Activated CD4-positive, alpha-beta T cell treated with anti-CD3 and anti-CD28 coated beads for 36 hours (primary cell): Measurements from ENCODE around the gene DVL1. TPM values are rescaled to one million over a fixed set of nuclear protein-coding genes. Genes with fewer than 3 reads are reported as not detected.

ENCODE experiments used
- ATAC-seq: fragments of 200-7000 bp; cut with Tn5 transposase; one replicate; pipeline ENCODE4 v1.10.0; 2021; ENCODE audit warnings: mild to moderate bottlenecking, moderate library complexity
- CTCF ChIA-PET: fragments of 350-600 bp; sonication (Branson Sonifier 250); formaldehyde crosslinking; loops from one replicate; lab custom pipeline; 2021; ENCODE audit warnings: antibody characterized with exemption; lab: Charles Lee
- POLR2A ChIA-PET: fragments of 350-600 bp; sonication (Branson Sonifier 250); formaldehyde crosslinking; loops from one replicate; lab custom pipeline; 2021; ENCODE audit warnings: antibody characterized with exemption, inconsistent platforms; lab: Charles Lee
- DNase-seq: peaks from one replicate; pipeline ENCODE4 v3.0.0-alpha.2; 2020
- H3K27ac Mint-ChIP-seq: one replicate; pipeline ENCODE4 v1.8.0; 2021; ENCODE audit warnings: mixed read lengths
- H3K27me3 Mint-ChIP-seq: one replicate; pipeline ENCODE4 v1.8.0; 2021; ENCODE audit warnings: mixed read lengths
- H3K36me3 Mint-ChIP-seq: one replicate; pipeline ENCODE4 v1.8.0; 2021; ENCODE audit warnings: low read depth, mixed read lengths
- H3K4me1 Mint-ChIP-seq: one replicate; pipeline ENCODE4 v1.8.0; 2021; ENCODE audit warnings: mixed read lengths
- H3K4me3 Mint-ChIP-seq: one replicate; pipeline ENCODE4 v1.8.0; 2021; ENCODE audit warnings: mild to moderate bottlenecking, moderate library complexity, mixed read lengths
- H3K9me3 Mint-ChIP-seq: one replicate; pipeline ENCODE4 v1.8.0; 2021; ENCODE audit warnings: low read depth, mixed read lengths
- intact Hi-C, 2 experiments: fragments of 100-400 bp; cut with DNase I in 1 of 2; cut with micrococcal nuclease in 1 of 2; formaldehyde crosslinking; loops; one replicate each; pipeline versions ENCODE4 v1.14.2 to v1.15.1; 2022 to 2024; cut with DNase I, micrococcal nuclease
- total RNA-seq, 2 experiments: library from RNA; stranded (reverse); gene quantifications; one replicate each; pipeline ENCODE4 v1.2.3, GENCODE V29; 2021

DVL1 gene
- total RNA-seq, 2 experiments from 2014 or later = 35.3 to 35.5 TPM

DNA sequence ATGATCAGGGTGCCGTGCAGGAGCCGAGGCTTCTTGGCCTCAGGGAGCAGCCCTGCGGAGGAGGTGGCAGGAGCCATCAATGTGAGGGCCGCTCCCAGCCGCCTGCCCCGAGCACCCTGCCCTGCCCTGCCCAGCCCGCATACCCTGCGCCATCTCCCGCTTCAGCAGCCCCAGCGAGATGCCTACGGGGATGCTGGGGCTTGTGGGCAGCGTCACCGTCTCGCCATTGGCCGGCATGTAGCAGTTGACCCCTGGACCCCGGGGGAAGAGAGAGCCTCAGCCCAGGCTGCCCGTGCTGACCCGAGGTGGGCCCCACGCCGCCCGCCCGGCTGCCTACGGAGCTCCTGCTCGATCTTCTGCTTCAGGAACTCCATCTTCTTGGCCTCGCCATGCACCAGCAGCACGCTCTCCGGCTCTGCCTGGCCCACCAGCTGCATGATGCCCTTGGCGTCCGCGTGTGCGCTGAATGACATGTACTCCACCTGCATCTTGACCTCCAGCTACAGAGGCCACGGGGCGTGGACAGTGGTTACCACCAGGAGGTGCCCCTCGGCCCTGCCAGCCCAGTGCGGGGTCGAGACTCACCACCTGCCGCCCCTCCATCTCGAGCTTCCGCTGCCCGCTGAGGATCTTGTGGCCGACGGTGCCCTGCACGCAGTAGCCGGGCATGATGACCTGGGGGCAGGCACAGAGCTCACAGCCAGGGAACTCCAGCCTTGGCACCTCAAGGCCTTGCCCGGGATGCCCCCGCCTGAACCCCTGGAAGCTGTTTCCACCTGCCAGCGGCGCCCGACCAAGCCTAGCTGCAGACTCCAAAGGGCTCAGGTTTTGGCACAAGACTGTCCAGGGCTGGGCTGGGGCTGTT lies 36.5 kb downstream of the DVL1 start:
- Mint-ChIP-seq H3K27me3 (no peaks in the 10 kb centered on the region), H3K9me3 (no peaks in the 10 kb centered on the region), H3K27ac (no peak overlapping the region), H3K4me1 (peaks cover 2% of the 10 kb centered on the region), H3K36me3 (peaks cover 16% of the 10 kb centered on the region), H3K4me3 (no peak overlapping the region)
- intact Hi-C loops = no loop called here
- ChIA-PET CTCF (no interaction called here), POLR2A (no interaction called here)
- DNase-seq (no peak), ATAC-seq (no peak)

DNA sequence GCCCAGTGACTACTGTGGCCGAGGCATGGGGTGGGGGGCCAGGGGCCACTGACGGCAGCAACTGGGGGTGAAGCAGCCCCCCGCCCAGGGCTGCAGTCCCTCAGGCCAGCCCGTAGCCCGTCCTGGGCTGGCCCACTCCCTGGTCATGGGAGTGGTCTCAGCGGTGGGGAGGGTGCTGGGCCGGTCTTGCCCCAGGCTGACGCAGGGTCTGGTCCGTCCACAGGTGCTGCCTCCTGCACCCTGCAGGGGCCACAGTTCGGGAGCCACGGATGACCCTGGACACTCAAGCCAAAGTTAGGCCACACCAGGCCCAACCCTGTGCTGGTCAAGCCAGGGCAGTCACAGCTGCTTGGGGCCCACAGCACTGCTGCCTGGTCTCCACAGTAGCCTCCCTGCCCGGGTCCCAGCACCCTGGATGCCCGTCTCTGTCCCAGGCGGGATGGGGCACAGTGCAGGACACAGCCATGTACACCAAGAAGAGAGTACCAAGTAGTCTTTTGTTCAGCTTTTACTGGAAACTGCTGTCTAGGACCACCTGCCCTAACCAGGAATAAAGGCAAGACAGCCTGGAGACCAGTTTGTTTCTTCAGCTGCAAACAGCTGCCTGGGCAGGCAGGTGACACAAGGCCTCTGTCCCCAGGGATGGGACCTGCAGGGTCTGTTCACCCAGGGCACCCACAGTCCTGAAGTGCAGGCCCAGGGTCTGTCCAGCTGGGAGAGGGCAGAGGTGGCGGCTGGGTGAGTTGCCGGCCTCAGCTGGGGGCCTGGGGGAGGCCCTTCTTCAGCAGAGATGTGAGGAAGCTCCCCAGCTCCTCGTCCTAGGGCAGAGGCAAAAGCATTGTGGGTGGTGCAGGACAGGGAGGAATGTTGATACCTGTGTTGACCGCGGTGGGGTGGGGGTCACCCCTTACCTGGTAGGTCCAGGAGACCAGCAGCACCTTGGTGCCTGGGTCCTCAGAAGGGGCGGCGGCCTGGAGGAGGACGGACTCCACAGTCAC lies 37.8 kb downstream of the DVL1 start:
- ChIA-PET POLR2A (no interaction called here), CTCF (interaction anchor here (0.5 to 0.9 kb wide), 2 partner anchors 63 to 88 kb away, joined by 3 to 4 read pairs; partner anchors contain the start of genes AURKAIP1 and CCNL2)
- no peak for DNase-seq
- H3K4me1 Mint-ChIP-seq = peaks cover 10% of the 10 kb centered on the region
- H3K27ac Mint-ChIP-seq = no peak overlapping the region
- H3K9me3 Mint-ChIP-seq = no peaks in the 10 kb centered on the region
- intact Hi-C loops = no loop called here
- peaks cover 11% of the 10 kb centered on the region for H3K36me3 Mint-ChIP-seq
- no peak overlapping the region for H3K4me3 Mint-ChIP-seq
- no peak for ATAC-seq
- H3K27me3 Mint-ChIP-seq = no peaks in the 10 kb centered on the region

DNA sequence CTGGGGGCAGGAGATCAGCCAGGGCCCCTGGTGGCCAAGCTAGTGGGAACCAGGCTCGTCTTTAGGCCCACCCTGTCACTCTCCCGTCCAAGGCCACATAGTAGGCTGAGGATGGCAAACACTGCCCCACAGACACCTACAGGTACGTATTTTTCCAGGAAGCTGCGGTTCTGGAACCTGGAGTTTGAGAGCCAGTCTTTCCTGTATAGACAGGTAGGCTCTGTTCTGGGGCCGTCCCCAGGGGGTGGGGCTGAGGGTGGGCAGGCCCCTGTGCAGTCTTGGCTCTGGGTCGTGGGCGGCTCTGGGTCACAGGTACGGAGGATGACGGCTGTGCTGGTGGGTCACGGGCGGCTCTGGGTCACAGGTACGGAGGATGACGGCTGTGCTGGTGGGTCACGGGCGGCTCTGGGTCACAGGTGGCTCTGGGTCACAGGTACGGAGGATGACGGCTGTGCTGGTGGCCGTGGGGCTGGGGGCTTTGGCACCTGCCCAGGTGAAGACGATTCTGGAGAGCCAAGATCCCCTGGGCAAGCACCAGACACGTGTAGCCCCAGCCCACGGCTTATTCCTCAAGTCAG lies 38.7 kb downstream of the DVL1 start:
- Mint-ChIP-seq H3K9me3 (no peaks in the 10 kb centered on the region), H3K27ac (no peak overlapping the region), H3K27me3 (no peaks in the 10 kb centered on the region), H3K4me1 (peaks cover 17% of the 10 kb centered on the region), H3K4me3 (no peak overlapping the region), H3K36me3 (peaks cover 8% of the 10 kb centered on the region)
- ChIA-PET POLR2A (no interaction called here), CTCF (interaction anchor here (0.7 kb wide), 2 partner anchors 73 to 526 kb away, joined by 3 read pairs; no protein-coding TSS in a partner anchor)
- no peak for DNase-seq
- ATAC-seq = no peak
- intact Hi-C loops = no loop called here

DNA sequence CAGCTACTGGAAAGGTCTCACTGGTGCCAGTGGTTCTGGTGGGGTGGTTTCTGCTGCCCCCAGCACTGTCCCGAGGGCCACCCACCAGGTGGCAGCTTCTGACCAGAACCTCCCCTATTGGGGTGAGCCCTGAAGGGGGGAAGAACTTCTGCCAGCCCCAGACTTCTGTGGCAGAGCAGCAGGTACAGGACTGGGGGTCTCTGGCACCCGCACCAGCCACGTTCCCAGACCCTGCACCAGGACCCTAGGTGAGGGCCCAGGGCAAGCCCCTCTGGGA lies 39.2 kb downstream of the DVL1 start:
- peaks cover 8% of the 10 kb centered on the region for H3K36me3 Mint-ChIP-seq
- ChIA-PET POLR2A (no interaction called here), CTCF (interaction anchor here (0.7 to 0.9 kb wide), 4 partner anchors 15 to 527 kb away, joined by 3 to 4 read pairs (median 4); no protein-coding TSS in a partner anchor)
- H3K27ac Mint-ChIP-seq = no peak overlapping the region
- H3K27me3 Mint-ChIP-seq = no peaks in the 10 kb centered on the region
- intact Hi-C loops = no loop called here
- H3K9me3 Mint-ChIP-seq = no peaks in the 10 kb centered on the region
- ATAC-seq = no peak
- DNase-seq = no peak
- H3K4me3 Mint-ChIP-seq = peak overlapping the region; percentile 76
- peaks cover 22% of the 10 kb centered on the region for H3K4me1 Mint-ChIP-seq

DNA sequence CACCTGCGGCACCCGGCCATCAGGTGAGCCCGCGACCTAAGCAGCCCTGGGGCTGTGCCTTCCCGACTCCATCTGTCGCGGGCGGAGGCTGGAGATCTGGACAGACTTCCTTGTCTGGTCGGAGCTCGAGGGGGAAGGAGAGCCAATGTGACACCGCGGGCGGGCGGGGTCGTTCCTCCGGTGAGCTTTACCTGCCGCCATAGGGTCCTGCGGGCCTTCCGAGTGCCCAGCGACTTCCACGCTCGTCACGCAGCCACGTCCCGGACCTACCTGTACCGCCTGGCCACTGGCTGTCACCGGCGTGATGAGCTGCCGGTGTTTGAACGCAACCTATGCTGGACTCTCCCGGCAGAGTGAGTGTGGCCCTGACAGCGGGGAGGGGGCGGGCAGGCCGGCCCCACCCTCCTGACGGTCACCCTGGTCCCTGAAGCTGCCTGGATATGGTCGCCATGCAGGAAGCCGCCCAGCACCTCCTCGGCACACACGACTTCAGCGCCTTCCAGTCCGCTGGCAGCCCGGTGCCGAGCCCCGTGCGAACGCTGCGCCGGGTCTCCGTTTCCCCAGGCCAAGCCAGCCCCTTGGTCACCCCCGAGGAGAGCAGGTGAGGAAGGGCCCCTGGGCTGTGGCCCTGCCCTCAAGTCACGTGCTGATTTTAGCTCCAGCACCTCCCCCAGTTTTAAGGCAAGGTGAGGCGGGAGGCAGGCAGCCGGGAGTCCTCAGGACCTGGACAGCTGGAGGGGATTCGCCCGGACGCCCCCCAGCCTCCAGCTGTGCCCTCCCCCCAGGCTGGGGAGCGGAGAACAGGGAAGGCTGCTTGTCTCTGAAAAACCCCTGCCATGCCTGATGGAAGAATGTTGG lies 39.7 kb downstream of the DVL1 start:
- ChIA-PET POLR2A (interaction anchor here (0.5 kb wide), 1 partner anchor 14 kb away, joined by 3 read pairs; no protein-coding TSS in a partner anchor), CTCF (interaction anchor here (0.6 to 0.9 kb wide), 5 partner anchors 16 to 527 kb away, joined by 3 to 4 read pairs (median 3); no protein-coding TSS in a partner anchor)
- peak overlapping the region; percentile 31 for H3K27ac Mint-ChIP-seq
- peak overlapping the region; percentile 76 for H3K4me3 Mint-ChIP-seq
- peaks cover 8% of the 10 kb centered on the region for H3K36me3 Mint-ChIP-seq
- no peaks in the 10 kb centered on the region for H3K27me3 Mint-ChIP-seq
- intact Hi-C loops = loop anchor here (2.0 to 10.0 kb wide), 4 partner anchors 37 to 1268 kb away; partner anchors contain the start of genes AURKAIP1 (in 1 of the 2) and UBE2J2 (in 1 of the 2)
- no peaks in the 10 kb centered on the region for H3K9me3 Mint-ChIP-seq
- H3K4me1 Mint-ChIP-seq = peaks cover 23% of the 10 kb centered on the region
- ATAC-seq (no peak), DNase-seq (peak; percentile 36)

DNA sequence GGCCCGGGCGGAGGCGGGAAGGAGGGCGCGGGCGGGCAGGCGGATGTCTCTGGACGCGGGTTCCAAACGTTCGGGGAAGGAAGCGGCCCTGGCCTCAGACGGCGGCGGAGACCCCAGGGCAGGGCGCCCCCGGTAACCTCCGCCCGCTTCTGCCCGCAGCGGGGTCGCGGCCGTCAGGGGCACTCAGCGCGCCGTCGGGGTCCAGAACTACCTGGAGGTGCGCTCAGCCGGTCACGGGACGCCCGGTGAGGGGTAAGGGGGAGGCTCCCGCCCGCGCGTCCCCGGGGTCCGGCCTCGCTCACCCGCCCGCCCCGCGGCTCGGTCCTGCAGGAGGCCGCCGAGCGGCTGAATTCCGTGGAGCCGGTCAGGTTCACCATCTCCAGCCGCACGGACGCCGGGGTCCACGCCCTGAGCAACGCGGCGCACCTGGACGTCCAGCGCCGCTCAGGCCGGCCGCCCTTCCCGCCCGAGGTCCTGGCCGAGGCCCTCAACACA lies 40.4 kb downstream of the DVL1 start:
- H3K36me3 Mint-ChIP-seq = peaks cover 7% of the 10 kb centered on the region
- H3K27ac Mint-ChIP-seq = peak overlapping the region; percentile 65
- H3K9me3 Mint-ChIP-seq = no peaks in the 10 kb centered on the region
- peak overlapping the region; percentile 76 for H3K4me3 Mint-ChIP-seq
- POLR2A ChIA-PET = interaction anchor here (0.5 kb wide), 1 partner anchor 15 kb away, joined by 3 read pairs; no protein-coding TSS in a partner anchor
- no peaks in the 10 kb centered on the region for H3K27me3 Mint-ChIP-seq
- peaks cover 23% of the 10 kb centered on the region for H3K4me1 Mint-ChIP-seq
- intact Hi-C loops = loop anchor here (1.0 to 10.0 kb wide), 22 partner anchors 15 to 1268 kb away; partner anchors contain the start of genes AURKAIP1 (in 2 of the 2), MRPL20 (in 2 of the 2), UBE2J2 (in 2 of the 2) and ATAD3A (in 1 of the 2)
- ATAC-seq = no peak
- CTCF ChIA-PET = no interaction called here
- peak; percentile 33 for DNase-seq

DNA sequence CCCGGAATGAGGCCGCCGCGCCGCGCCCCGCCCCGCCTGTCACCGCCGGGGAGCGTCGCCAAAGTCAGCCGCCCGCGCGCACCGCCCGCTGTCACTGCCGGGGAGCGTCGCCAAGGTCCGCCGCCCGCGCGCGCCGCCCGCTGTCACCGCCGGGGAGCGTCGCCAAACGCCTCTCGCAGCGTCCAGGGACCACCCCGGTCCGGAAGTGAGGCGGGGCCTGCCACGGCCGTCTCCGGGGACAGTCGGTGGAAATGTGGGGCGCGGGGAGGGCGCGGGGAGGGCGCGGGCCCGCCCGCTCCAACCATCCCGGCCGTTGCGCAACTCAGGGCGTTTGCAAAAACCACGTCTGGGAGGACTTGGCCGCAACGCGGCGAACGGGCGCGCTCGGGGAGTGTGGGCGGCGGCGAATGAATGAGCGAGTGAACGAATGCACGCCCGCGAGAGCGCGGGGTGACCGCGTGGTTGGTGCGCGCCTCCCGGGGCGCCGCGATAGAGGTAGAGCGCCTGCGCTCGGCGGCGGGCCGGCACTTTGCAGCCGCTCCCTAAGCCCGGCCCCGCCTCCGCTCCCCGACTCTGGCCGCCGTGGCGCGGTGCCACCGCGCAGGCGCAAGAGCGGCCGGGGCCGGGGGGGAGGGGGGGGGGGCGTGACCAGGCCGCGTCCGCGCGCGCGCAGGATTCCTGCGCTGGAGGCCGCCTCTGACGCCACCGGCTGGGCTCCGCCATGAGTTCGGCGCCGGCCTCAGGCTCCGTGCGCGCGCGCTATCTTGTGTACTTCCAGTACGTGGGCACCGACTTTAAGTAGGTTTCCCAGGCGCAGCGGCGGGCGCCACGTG lies 41.1 kb downstream of the DVL1 start, which contains the start of the genes ACAP3 and PUSL1:
Gene ACAP3, minus strand, starts transcription at position 8 of the 833 bp plus-strand sequence. CDS start 115 bp downstream, outside the sequence.
Gene PUSL1, plus strand, starts transcription at position 675 of the 833 bp plus-strand sequence. Its CDS starts 47 bp downstream, at position 722.
- Mint-ChIP-seq H3K9me3 (no peaks in the 10 kb centered on the region), H3K27ac (peak within 1 kb of the TSS; percentile 84), H3K36me3 (peaks cover under 1% of the 10 kb centered on the region), H3K27me3 (no peaks in the 10 kb centered on the region), H3K4me3 (peak within 1 kb of the TSS; percentile 80), H3K4me1 (peaks cover 23% of the 10 kb centered on the region)
- CTCF ChIA-PET = no interaction called here
- peak; percentile 94 for DNase-seq
- POLR2A ChIA-PET = no interaction called here
- intact Hi-C loops = loop anchor here (1.0 to 10.0 kb wide), 22 partner anchors 16 to 1269 kb away; partner anchors contain the start of genes AURKAIP1 (in 2 of the 2), MRPL20 (in 2 of the 2), UBE2J2 (in 2 of the 2) and ATAD3A (in 1 of the 2)
- ATAC-seq = peak; percentile 73

DNA sequence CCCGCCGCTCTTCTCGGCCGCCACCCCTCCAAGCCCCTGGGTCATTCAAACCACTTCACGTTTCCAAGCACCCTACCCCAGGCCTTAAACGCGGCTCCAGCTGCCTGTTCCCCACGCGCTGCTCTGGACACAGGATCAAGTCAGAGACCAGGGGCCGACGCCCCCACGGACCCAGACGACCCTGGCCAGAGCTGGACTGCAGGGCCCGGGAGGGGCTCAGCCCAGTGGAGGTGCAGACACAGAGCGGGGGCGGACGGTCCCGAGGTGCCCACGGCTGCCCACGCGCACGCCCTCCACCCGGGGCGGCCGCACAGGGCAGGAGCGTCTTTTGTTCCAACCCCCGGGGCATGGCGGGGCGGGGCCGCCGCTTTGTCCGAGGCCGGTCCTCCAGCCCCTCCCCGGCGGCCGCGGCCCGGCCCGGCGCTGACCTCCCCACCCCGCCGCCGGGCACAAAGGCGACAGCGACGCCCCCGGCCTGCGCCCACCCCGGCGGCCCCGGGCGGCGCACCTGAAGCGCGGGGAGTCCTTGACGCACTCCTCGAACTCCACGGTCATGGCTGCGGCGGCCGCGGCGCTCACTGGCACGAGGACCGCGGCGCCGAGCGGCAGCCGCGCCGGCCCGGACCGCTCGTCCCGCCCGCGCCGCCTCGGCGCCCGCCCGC lies 41.8 kb downstream of the DVL1 start:
- peak overlapping the region; percentile 63 for H3K27ac Mint-ChIP-seq
- no peaks in the 10 kb centered on the region for H3K9me3 Mint-ChIP-seq
- peak overlapping the region; percentile 80 for H3K4me3 Mint-ChIP-seq
- ChIA-PET POLR2A (no interaction called here), CTCF (interaction anchor here (0.5 kb wide), 1 partner anchor 244 kb away, joined by 4 read pairs; no protein-coding TSS in a partner anchor)
- H3K4me1 Mint-ChIP-seq = peaks cover 23% of the 10 kb centered on the region
- intact Hi-C loops = loop anchor here (5.0 to 10.0 kb wide), 3 partner anchors 35 to 1270 kb away; partner anchors contain the start of gene UBE2J2 (in 1 of the 2)
- H3K27me3 Mint-ChIP-seq = no peaks in the 10 kb centered on the region
- H3K36me3 Mint-ChIP-seq = no peaks in the 10 kb centered on the region
- no peak for ATAC-seq
- peak; percentile 32 for DNase-seq
